HT1080 (cell line): ENCODE measurements around the gene HDAC9. TPM values are rescaled to one million over a fixed set of nuclear protein-coding genes. Genes with fewer than 3 reads are reported as not detected.

Source experiments
- DNase-seq: peaks from one replicate; pipeline ENCODE4 v3.0.0-alpha.2; 2015; ENCODE audit warnings: low read depth
- total RNA-seq: library from RNA; depleted of rRNA; stranded (reverse); fragments of >200 nt; shearing (Covaris generic); gene quantifications from 2 replicates; pipeline ENCODE4 v1.2.3, GENCODE V29; 2014

Gene HDAC9
- total RNA-seq, 1 experiment from 2014 or later: 9.6 TPM

- no peak for DNase-seq
These were observed 382.3 kb downstream of the HDAC9 start for GRCh38 chr7:18877874-18878273.

DNA sequence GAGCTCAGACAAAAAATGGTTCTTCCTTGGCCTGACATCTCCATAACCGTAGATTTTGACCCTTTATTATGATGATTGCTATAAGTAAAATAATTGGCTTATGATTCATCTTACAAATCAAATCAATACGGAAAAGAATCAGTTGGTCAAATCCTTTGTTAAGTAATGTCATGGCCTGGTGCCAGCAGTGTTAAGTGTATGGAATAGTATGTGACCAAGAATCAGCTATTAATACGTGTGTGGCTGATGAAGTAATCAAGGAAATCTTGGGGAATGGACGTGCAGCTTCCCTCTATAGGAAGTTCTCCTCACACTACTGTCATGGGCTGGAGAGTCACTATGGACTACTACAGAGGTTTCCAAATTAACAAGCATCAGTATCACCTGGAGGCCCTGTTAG, 391.3 kb downstream of the HDAC9 start:
- DNase-seq: no peak

DNA sequence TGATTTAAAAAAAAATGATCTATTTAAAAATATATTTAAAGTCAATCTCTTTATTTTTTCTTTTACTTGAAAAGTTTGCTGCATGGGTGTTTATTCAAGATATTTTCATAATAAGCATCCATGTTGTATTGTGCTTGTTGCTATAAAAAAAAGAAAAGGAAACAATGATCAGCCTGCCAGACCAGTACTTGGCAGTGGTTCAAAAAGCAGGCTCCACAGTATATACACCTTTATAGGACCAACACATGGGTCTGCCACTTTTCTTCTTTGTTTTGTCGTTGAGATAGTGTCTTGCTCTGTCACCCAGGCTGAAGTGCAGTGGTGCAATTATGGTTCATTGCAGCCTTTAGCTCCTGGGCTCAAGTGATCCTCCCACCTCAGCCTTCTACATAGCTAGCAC, 393.9 kb downstream of the HDAC9 start:
- DNase-seq: no peak

- peak; percentile 64 for DNase-seq
These were observed 394.6 kb downstream of the HDAC9 start for GRCh38 chr7:18890134-18890533.

DNA sequence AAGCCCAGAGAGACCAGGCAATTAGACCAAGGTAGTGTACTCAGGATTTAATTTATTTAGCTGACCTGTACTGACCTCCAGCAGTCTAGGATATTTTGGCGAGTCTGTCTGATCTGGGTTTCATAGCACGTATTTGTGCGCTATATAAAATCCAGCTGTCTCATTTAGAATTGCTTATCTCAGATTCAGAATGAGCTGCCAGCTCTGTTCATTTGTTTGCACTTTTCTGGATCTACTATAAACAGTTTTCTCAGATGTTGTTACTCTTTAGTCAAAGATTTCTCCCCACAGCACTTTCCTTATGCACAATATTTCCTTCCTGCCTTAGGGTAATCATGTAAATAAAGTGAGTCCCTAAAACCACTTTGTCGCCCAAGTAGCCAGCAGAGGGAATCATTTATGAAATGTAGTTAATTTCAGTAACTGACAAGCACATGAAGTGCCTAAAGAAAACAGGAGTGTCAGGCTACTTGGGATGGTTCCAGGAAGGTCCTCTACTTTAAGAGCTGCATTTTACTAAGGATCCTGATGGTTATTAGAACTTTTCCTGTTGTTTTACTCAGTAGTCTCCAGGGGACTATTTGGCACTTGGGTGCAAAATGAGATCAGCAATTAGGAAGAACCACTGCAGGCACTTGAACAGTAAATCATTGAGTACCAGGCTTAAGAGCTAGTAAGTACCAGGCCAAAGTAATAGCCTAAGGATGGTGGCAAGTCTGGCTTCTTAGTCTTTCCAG, 395.5 kb downstream of the HDAC9 start:
- no peak for DNase-seq

DNA sequence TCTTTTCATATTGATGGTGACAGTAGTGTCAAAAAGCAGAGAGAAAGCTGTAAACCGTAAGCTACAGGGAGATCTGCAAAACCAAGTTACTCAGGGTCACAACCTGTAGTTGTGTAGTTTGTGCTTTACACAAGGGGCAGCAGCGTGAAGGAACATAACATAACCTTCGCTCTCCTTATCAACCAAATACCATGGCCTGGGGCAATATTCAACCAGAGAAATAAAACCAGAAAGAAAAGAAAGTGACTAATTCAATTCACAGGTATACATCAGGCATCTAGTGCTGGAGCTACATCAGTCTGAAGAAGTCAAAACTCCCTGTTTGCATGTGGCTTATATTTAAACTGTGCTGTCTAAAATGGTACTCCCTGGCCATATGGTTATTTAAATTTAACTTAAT, 397.6 kb downstream of the HDAC9 start:
- DNase-seq: no peak

- no peak for DNase-seq
These were observed 398.6 kb downstream of the HDAC9 start for GRCh38 chr7:18894155-18894554.

DNA sequence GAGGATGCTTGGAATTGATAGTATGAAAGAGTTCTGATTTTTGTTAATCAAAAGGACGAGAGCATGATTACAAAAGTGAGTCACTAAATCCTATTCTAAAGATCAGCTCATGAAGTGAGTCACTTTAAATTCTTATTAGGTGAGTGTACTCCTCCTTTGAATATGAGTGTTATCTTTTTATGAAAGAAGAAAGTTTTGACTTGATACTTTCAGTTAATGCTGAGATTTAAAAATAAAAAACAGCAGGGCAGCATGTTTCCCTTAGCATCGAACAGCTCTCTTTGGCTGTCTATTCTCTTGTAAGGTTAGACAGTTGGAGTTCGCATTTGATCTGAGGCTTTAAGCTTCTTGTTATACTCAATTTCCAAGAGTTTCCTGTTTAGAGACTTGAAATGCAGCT, 399.9 kb downstream of the HDAC9 start:
- peak; percentile 88 for DNase-seq

GRCh38 chr7:18896343-18896975, 400.9 kb downstream of the HDAC9 start:
- peak; percentile 41 for DNase-seq

- no peak for DNase-seq
These were observed 404.7 kb downstream of the HDAC9 start for GRCh38 chr7:18900236-18900635.

GRCh38 chr7:18900803-18901202, 405.3 kb downstream of the HDAC9 start:
- no peak for DNase-seq

- DNase-seq: no peak
These were observed 405.8 kb downstream of the HDAC9 start for GRCh38 chr7:18901351-18901750.

DNA sequence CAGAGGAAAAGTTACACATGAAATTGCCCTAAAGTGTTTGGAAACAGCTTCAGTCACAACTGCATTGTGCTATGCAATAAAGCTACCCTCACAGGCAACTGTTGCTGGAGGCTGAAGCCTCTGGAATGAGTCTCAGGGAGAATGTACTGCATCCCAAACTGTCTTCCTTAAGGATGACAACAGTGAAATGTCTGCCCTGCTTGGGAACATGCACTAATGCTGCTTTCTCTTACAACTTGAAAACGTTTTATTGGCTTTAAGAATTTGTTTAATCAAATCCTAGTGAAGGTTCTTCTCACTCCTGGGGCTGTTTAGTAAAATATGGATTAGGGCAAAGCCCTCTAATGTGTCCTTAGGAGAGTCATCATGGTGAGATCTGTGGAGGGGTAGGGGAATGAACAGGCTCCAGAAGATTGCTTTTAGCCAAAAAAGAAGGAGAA, 406.5 kb downstream of the HDAC9 start:
- no peak for DNase-seq

GRCh38 chr7:18902892-18903291, 407.3 kb downstream of the HDAC9 start:
- DNase-seq: no peak

DNA sequence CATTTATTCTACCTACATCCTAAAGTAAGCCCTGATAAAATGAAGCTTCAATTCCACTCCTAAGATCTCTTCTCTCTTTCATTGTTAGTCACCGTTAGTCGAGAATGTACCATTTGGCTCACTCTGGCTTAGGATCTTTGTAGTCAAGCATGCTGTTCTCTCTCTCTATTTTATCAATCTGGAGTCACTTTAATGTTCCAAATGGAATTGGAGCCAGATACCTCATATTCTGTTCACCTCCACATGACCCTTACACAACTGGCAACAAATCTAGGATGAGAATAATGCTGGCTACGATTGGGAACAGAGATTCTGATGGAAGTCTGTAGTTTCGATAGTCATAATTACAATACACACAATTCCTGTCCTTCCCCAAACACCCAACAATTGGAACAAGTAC, 408.1 kb downstream of the HDAC9 start:
- no peak for DNase-seq

- no peak for DNase-seq
These were observed 409.9 kb downstream of the HDAC9 start for GRCh38 chr7:18905316-18905943.

DNA sequence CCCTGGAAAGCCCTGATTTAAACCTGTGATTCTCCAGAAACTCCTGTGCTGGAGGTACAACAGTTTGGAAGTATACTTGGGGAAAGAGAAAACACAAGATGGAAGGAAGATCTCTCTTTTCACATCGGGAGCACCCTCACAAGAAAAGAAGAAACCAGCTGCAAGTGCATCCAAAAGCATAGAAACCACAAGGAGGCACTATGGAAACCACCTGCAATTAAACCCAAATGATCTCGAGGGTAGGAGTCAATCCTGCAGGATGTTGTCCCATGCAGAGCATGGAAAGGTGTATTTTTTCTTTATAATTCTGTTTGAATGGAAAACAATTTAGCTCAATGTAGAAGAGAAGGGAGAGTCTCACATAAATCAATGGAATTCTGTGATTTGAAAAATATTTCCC, 411.4 kb downstream of the HDAC9 start:
- peak; percentile 10 for DNase-seq

DNA sequence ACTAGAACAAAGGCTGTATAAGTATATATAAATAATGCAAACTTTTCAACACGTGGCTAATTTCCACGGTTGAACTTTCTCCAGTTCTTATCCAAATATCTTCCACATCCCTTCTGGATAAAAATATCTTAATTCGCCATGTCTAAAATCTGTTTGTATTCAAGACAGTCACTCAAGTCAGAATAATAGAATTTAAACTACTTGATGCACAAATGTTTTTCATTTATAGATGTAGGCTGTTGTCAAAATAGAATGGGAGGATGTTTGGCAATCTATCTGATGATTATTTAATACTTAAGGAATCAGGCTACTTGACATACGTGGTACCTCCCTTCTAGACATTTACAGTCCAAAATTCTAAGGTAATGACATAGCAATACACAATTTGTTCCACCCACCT, 417.6 kb downstream of the HDAC9 start:
- DNase-seq: no peak

DNA sequence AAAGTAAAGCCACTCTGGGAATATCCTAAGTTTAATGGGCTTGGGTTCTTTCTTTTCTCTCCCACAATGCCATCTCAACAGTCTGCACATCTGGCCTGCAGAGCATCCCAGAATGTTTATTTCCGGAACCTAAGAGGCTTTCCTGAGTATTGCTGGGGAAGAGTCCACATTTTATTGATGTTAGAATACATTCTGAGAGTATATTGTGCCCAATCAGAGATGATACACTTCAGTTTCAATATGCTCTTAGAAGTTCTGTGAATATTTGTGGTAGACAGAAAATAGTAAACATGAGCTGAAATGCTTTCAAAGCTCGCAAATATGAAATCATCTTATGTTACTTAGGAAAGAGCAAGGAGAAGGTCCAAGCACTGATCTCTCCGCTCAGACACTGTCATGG, 421.3 kb downstream of the HDAC9 start:
- DNase-seq: no peak

GRCh38 chr7:18927134-18927533, 431.6 kb downstream of the HDAC9 start:
- DNase-seq: peak; percentile 38

- DNase-seq: no peak
These were observed 440.7 kb downstream of the HDAC9 start for GRCh38 chr7:18936265-18936664.

GRCh38 chr7:18939771-18940592, 444.4 kb downstream of the HDAC9 start:
- DNase-seq: no peak
